GM19467 (cell line): ENCODE measurements around the gene TMEM255B.
"Not testable (repeated sequence)": the region's sequence is repeated elsewhere in the genome, so short reads cannot be mapped to it uniquely, and the experiment has no call there.

ENCODE experiments used
- ATAC-seq: cut with Tn5 transposase; IDR thresholded peaks from one replicate; pipeline ENCODE4 v1.9.1; 2021; ENCODE audit warnings: mild to moderate bottlenecking, moderate library complexity; ENCODE audit not compliant: unreplicated experiment

TMEM255B gene

GRCh38 chr13:113815151-113816058 lies 56.4 kb downstream of the TMEM255B start:
- ATAC-seq = no peak

- no peak for ATAC-seq
These were observed 57.4 kb downstream of the TMEM255B start for GRCh38 chr13:113816254-113816929.

- no peak for ATAC-seq
These were observed 58.2 kb downstream of the TMEM255B start for GRCh38 chr13:113816946-113817859.

- ATAC-seq = no peak
These were observed 59.0 kb downstream of the TMEM255B start for GRCh38 chr13:113817860-113818691.

GRCh38 chr13:113818700-113819295 lies 59.8 kb downstream of the TMEM255B start:
- ATAC-seq = no peak

GRCh38 chr13:113819341-113819730 lies 60.3 kb downstream of the TMEM255B start:
- no peak for ATAC-seq

GRCh38 chr13:113819731-113820715 lies 61.0 kb downstream of the TMEM255B start:
- no peak for ATAC-seq

GRCh38 chr13:113820813-113821651 lies 62.0 kb downstream of the TMEM255B start:
- no peak for ATAC-seq

- no peak for ATAC-seq
These were observed 62.8 kb downstream of the TMEM255B start for GRCh38 chr13:113821847-113822246.

GRCh38 chr13:113822266-113822665 lies 63.2 kb downstream of the TMEM255B start:
- no peak for ATAC-seq

GRCh38 chr13:113822956-113823744 lies 64.1 kb downstream of the TMEM255B start:
- no peak for ATAC-seq

GRCh38 chr13:113823771-113824170 lies 64.7 kb downstream of the TMEM255B start:
- no peak for ATAC-seq

- no peak for ATAC-seq
These were observed 66.8 kb downstream of the TMEM255B start for GRCh38 chr13:113825841-113826240.

GRCh38 chr13:113826446-113826845 lies 67.4 kb downstream of the TMEM255B start:
- not testable (repeated sequence) for ATAC-seq

- ATAC-seq = no peak
These were observed 68.0 kb downstream of the TMEM255B start for GRCh38 chr13:113827021-113827420.

- ATAC-seq = no peak
These were observed 69.3 kb downstream of the TMEM255B start for GRCh38 chr13:113828282-113828825.
